SK-N-MC (cell line): ENCODE measurements around the gene DICER1.

Source experiments
- DNase-seq: peaks from one replicate; pipeline ENCODE4 v3.0.0-alpha.2; 2011; ENCODE audit warnings: low read depth, low spot score
- H3K27ac ChIP-seq: fragments of 200-600 bp; sonication (generic); 2 replicates; pipeline ENCODE4 v1.5.1; 2016; ENCODE audit warnings: mixed run types
- H3K36me3 ChIP-seq: fragments of 200-600 bp; sonication (generic); 2 replicates; pipeline ENCODE4 v1.6.1; 2017; ENCODE audit warnings: antibody characterized with exemption, low read length, mixed read lengths; ENCODE audit not compliant: insufficient read depth
- H3K4me3 ChIP-seq: fragments of 200-600 bp; sonication (generic); 2 replicates; pipeline ENCODE4 v1.5.1; 2016
- H3K9ac ChIP-seq: fragments of 200-600 bp; sonication (generic); 2 replicates; pipeline ENCODE4 v1.8.0; 2017; ENCODE audit warnings: mixed run types, mixed read lengths; ENCODE audit not compliant: insufficient read length
- H3K9me3 ChIP-seq: fragments of 200-600 bp; sonication (generic); 2 replicates; pipeline ENCODE4 v1.6.1; 2017; ENCODE audit warnings: low read depth, mild to moderate bottlenecking, antibody characterized with exemption, low read length, moderate library complexity, mixed read lengths
- EZH2 ChIP-seq: fragments of 200-600 bp; sonication (generic); IDR thresholded peaks from one replicate; pipeline ENCODE4 v1.6.1; 2017; ENCODE audit warnings: antibody characterized with exemption
- FOXP2 ChIP-seq: optimal IDR thresholded peaks from 2 replicates; pipeline ENCODE3; 2011; ENCODE audit warnings: mild to moderate bottlenecking, moderate library complexity; ENCODE audit not compliant: insufficient read depth; ENCODE audit errors: extremely low read length, control extremely low read depth
- POLR2AphosphoS5 ChIP-seq: IDR thresholded peaks from 2 replicates; pipeline ENCODE4 v1.6.1; 2012; ENCODE audit warnings: mild to moderate bottlenecking, low read depth, low read length, borderline replicate concordance

DICER1 gene

DNA sequence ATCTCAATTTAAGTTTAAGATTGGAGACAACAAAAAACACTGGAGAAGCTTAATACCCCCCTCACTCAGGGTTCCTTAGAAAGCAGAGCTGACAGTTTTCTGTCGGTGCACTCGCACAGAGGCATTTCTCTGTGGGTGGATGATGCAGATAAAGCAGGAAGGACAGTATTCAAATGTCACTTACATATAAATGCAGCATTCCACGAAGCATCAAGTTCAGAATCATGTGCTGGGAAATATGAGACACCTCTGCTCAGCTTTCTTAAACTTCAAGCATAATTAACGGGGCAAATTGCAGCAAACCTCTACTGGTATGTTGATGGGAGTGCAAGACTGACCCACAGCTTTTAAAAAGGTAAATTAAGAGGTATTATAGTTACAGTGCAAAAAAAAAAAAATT lies 68.7 kb downstream of the DICER1 start:
- no peak for TF ChIP-seq EZH2
- no peak for TF ChIP-seq POLR2AphosphoS5
- TF ChIP-seq FOXP2: no peak
- no peak for DNase-seq
- no peak overlapping the region for H3K4me3 ChIP-seq
- H3K36me3 ChIP-seq: peaks cover 72% of the 10 kb centered on the region
- no peak overlapping the region for H3K27ac ChIP-seq
- no peaks in the 10 kb centered on the region for H3K9me3 ChIP-seq
- H3K9ac ChIP-seq: no peak overlapping the region

DNA sequence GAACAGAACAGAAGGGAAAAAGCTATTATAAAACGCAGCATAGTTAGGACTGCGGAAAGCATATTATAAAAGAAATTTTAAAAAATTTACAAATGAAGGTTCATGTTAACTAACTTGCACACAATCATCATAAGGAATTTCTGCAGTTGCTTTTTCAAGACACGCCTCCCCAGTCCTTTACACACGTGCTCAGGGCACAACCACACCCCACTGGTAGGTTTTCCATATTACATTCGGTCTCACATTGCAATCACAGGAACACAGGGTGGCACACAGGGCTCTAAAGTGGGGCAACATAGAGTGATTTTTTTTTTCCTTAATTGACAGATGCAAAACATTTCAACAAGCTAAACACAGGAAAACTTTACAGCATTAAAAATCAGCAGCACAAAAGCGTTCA lies 69.7 kb downstream of the DICER1 start:
- Histone ChIP-seq H3K4me3 (no peak overlapping the region), H3K27ac (0 out of 2 replicates have a peak overlapping the region, but pooled peaks have one; percentile 16), H3K36me3 (peaks cover 61% of the 10 kb centered on the region), H3K9me3 (no peaks in the 10 kb centered on the region), H3K9ac (no peak overlapping the region)
- TF ChIP-seq POLR2AphosphoS5 (no peak), EZH2 (no peak), FOXP2 (no peak)
- DNase-seq: no peak

DNA sequence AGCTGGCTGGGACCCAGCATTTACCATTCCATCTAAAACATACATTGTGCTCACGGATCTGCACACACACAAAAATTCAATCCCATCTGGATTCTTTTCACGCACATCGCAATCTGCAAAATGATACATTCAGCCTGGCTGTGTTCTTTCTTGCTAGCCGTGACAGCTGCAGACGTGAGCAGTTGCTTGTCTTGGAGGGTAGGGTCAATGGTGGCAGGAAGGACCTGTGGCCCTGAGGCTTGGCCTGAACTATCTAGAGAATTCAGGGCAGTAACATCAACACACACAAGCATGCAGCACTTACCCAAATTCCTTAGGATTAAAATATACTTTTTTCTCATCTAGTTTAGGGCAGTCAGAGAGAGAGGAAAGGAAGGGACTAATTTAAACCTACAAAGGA lies 72.0 kb downstream of the DICER1 start:
- Histone ChIP-seq H3K9me3 (no peaks in the 10 kb centered on the region), H3K27ac (no peak overlapping the region), H3K9ac (no peak overlapping the region), H3K4me3 (no peak overlapping the region), H3K36me3 (peaks cover 45% of the 10 kb centered on the region)
- no peak for DNase-seq
- TF ChIP-seq FOXP2 (no peak), POLR2AphosphoS5 (no peak), EZH2 (no peak)

DNA sequence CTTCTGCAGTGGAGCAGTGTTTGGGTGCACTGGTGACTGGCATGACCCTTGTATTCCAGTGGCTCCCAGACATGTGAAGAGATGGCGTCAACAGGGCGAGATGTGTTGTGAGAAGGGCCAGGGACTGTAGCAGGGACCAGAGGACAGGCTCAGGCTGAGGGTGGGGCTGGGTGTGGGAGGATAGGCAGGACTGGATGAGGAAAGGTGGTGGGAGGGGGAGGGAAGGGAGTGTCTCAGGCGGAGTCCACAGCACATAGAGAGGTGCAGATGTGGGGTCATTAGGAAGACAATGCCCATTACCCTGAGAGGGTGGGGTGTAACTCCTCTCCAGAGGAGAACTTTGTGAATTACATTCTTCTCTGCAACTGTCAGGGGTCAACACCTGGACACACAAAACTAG lies 78.5 kb downstream of the DICER1 start:
- H3K9me3 ChIP-seq: no peaks in the 10 kb centered on the region
- H3K9ac ChIP-seq: no peak overlapping the region
- DNase-seq: no peak
- no peak overlapping the region for H3K4me3 ChIP-seq
- TF ChIP-seq POLR2AphosphoS5 (no peak), FOXP2 (no peak), EZH2 (no peak)
- H3K27ac ChIP-seq: no peak overlapping the region
- no peaks in the 10 kb centered on the region for H3K36me3 ChIP-seq

DNA sequence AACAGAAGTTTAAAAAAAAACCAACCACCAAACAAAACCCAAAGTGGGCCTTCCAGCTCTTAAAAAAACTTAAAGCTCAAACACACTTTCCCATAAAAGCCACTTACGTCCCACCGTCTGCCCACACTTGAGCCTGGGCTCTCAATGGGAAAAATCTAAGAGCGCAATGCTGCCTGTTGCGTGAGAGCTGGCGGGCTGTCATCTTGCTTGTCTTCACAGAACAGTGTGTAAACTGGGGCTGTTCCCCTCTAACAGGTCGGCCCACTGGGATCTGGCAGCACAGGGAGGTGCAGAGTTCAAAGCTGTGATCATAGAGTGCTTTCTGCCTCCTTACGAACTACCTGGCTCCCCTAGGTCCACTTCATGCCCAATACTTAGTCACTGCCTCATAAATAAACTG lies 80.0 kb downstream of the DICER1 start:
- Histone ChIP-seq H3K27ac (no peak overlapping the region), H3K9ac (no peak overlapping the region), H3K36me3 (no peaks in the 10 kb centered on the region), H3K4me3 (no peak overlapping the region), H3K9me3 (no peaks in the 10 kb centered on the region)
- DNase-seq: no peak
- TF ChIP-seq FOXP2: no peak
- no peak for TF ChIP-seq EZH2
- no peak for TF ChIP-seq POLR2AphosphoS5

DNA sequence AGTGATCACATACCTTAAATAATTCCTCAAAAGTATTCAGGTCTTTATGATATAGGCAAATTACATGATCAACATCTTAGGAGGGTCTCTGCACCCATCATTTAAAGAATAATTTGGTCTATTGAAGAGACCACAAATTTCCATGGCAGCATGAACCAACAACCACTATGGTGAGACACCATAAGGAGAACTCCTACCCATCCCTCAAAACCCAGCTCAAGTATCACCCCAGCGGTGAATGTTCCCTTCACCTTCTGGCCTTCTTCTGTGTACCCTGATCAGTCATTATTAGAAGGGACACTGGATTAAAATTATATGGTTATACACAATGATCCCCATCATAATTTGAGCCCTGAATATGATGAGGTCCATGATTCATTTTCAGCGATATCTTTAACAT lies 81.5 kb downstream of the DICER1 start:
- H3K9me3 ChIP-seq: no peaks in the 10 kb centered on the region
- no peak for DNase-seq
- no peaks in the 10 kb centered on the region for H3K36me3 ChIP-seq
- no peak overlapping the region for H3K27ac ChIP-seq
- TF ChIP-seq EZH2 (no peak), FOXP2 (no peak), POLR2AphosphoS5 (no peak)
- no peak overlapping the region for H3K4me3 ChIP-seq
- no peak overlapping the region for H3K9ac ChIP-seq

DNA sequence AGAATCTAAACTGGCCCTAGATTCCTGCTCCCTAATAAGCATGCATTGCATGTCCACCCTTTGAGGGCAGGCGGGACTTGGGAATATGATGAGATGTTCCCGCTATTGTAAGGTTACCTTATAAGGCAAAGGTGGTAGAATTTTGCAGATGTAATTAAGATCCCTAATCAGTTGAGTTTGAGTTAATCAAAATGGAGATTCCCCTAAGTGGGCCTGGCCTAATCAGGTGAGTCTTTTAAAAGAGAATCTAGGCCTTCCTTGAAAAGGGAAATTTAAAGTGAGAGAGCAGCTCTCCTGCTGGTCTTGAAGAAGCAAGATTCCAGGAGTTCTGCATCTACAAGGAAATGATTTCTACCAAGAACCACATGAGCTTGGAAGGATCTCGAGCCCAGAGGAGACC lies 83.4 kb downstream of the DICER1 start:
- Histone ChIP-seq H3K9ac (no peak overlapping the region), H3K36me3 (no peaks in the 10 kb centered on the region), H3K4me3 (no peak overlapping the region), H3K9me3 (no peaks in the 10 kb centered on the region), H3K27ac (no peak overlapping the region)
- no peak for TF ChIP-seq EZH2
- TF ChIP-seq POLR2AphosphoS5: no peak
- TF ChIP-seq FOXP2: no peak
- DNase-seq: no peak

DNA sequence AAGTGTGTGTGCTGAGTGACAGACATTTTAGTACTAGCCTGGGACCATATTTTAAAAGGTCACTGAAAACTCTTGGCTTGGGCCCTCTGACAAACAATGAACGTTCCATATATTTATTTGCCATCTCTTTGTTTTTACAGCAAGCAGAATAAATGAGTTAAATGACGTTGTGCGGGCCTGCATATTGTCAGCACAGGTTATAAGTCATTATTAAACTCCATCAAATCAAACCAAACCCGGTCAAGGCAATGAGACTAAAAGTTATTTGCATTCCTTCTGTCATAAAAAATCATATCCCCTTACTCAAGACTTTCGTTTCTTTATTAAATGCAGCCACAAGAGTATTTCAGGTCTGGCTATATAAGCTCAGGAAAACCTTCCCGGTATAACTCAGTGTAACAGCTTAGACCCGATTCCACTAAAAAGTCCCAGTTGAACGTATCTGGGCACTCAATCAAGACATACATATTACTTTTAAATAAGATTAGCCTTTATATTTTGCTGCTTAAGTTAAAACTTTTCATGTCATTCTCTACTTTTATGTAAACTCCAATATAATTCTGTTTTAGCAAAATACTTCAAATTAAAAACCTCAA lies 84.9 kb downstream of the DICER1 start:
- H3K4me3 ChIP-seq: no peak overlapping the region
- no peak overlapping the region for H3K27ac ChIP-seq
- DNase-seq: no peak
- H3K9ac ChIP-seq: no peak overlapping the region
- no peaks in the 10 kb centered on the region for H3K36me3 ChIP-seq
- H3K9me3 ChIP-seq: no peaks in the 10 kb centered on the region
- TF ChIP-seq EZH2 (no peak), FOXP2 (no peak), POLR2AphosphoS5 (no peak)
